Hepatocyte (in vitro differentiated cells): Measurements from ENCODE around the gene CRTC2. TPM values are rescaled to one million over a fixed set of nuclear protein-coding genes. Genes with fewer than 3 reads are reported as not detected.

Experiments
- DNase-seq: peaks from one replicate; pipeline ENCODE4 v3.0.0-alpha.2; 2016; ENCODE audit warnings: low spot score
- H2AFZ ChIP-seq: fragments of 200-600 bp; sonication (generic); 2 replicates; pipeline ENCODE4 v1.6.0; 2016; ENCODE audit warnings: antibody characterized with exemption, mild to moderate bottlenecking
- H3K27ac ChIP-seq: fragments of 200-600 bp; sonication (generic); 2 replicates; pipeline ENCODE4 v1.5.1; 2016; ENCODE audit warnings: mild to moderate bottlenecking
- H3K27me3 ChIP-seq: fragments of 200-600 bp; sonication (generic); 2 replicates; pipeline ENCODE4 v1.6.1; 2016
- H3K36me3 ChIP-seq: fragments of 200-600 bp; sonication (generic); replicated peaks from 2 replicates; pipeline ENCODE4 v1.5.1; 2016; ENCODE audit warnings: low read depth; ENCODE audit not compliant: insufficient read depth
- H3K4me1 ChIP-seq: fragments of 200-600 bp; sonication (generic); 2 replicates; pipeline ENCODE4 v1.5.1; 2016; ENCODE audit warnings: mild to moderate bottlenecking, moderate library complexity; ENCODE audit not compliant: insufficient read depth
- H3K4me2 ChIP-seq: fragments of 200-600 bp; sonication (generic); 2 replicates; pipeline ENCODE4 v1.6.0; 2016
- H3K4me3 ChIP-seq: fragments of 200-600 bp; sonication (generic); 2 replicates; pipeline ENCODE4 v1.5.1; 2016; ENCODE audit warnings: mild to moderate bottlenecking
- H3K79me2 ChIP-seq: fragments of 200-600 bp; sonication (generic); 2 replicates; pipeline ENCODE4 v1.6.0; 2017; ENCODE audit warnings: mild to moderate bottlenecking
- H3K9me2 ChIP-seq: fragments of 200-600 bp; sonication (generic); replicated peaks from 2 replicates; pipeline ENCODE4 v1.6.0; 2017; ENCODE audit warnings: mild to moderate bottlenecking; ENCODE audit not compliant: insufficient read depth
- H3K9me3 ChIP-seq: fragments of 200-600 bp; sonication (generic); 2 replicates; pipeline ENCODE4 v1.5.1; 2016; ENCODE audit warnings: low read depth, mild to moderate bottlenecking
- H4K20me1 ChIP-seq: fragments of 200-600 bp; sonication (generic); 2 replicates; pipeline ENCODE4 v1.6.0; 2016; ENCODE audit warnings: mild to moderate bottlenecking; ENCODE audit not compliant: insufficient read depth, poor library complexity, severe bottlenecking
- EZH2 ChIP-seq: fragments of 200-600 bp; sonication (generic); IDR thresholded peaks from 2 replicates; pipeline ENCODE4 v1.6.1; 2016; ENCODE audit warnings: antibody characterized with exemption, mild to moderate bottlenecking, borderline replicate concordance
- EZH2phosphoT487 ChIP-seq: fragments of 200-600 bp; sonication (generic); IDR thresholded peaks from one replicate; pipeline ENCODE4 v1.6.1; 2018; ENCODE audit warnings: antibody characterized with exemption, mild to moderate bottlenecking, low read depth, moderate library complexity; ENCODE audit not compliant: unreplicated experiment, severe bottlenecking
- WGBS: methylation state at CpG from one replicate; pipeline ENCODE4 v1.1.6; 2016; ENCODE audit warnings: low lambda C conversion rate; ENCODE audit errors: missing lambda C conversion rate; 5-methylcytosine and 5-hydroxymethylcytosine counted together
- polyA plus RNA-seq: library from polyadenylated mRNA; unstranded; fragments of >200 nt; fragmentation: Nextera tagmentation; extraction: Ambion mirVana; gene quantifications from 2 replicates; pipeline ENCODE4 v1.2.1, GENCODE V29; 2016
- total RNA-seq: library from RNA; depleted of rRNA; stranded (reverse); fragments of >200 nt; gene quantifications from 2 replicates; pipeline ENCODE4 v1.2.3, GENCODE V29; 2014
- TF ChIP-seq, protein P1 (sequence below): fragments of 200-600 bp; sonication (generic); IDR thresholded peaks from 2 replicates; pipeline ENCODE4 v1.5.1; 2016; ENCODE audit warnings: antibody characterized with exemption, mild to moderate bottlenecking; ENCODE audit not compliant: poor library complexity

CRTC2 gene
- total and polyA plus RNA-seq, 2 experiments from 2014 or later = 10.5 to 28.0 TPM

DNA sequence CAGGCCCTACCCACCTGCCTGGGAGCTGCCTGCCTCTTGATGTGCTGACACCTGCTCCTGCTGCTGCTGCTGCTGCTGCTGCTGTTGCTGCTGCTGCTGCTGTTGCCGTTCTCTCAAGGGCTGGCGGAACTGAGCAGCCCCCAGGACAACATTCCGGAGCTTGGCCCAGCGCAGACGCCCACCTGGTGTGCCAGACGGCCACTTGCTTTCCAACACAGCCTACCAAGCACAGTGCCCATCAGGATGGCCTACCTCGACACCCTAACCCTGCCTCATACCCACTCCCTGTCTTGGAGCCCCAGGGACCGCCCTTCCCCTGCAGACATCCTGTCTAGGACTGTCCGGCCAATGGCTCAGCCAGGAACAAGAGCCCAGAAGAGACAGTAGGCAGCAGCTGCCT, 23.7 kb downstream of the CRTC2 start:
- DNase-seq = no peak
- Histone ChIP-seq H3K4me1 (no peaks in the 10 kb centered on the region), H3K4me2 (no peak overlapping the region), H3K9me3 (no peaks in the 10 kb centered on the region), H3K79me2 (no peaks in the 10 kb centered on the region), H4K20me1 (no peaks in the 10 kb centered on the region), H3K27ac (no peak overlapping the region), H2AFZ (no peak overlapping the region), H3K4me3 (no peak overlapping the region), H3K36me3 (no peaks in the 10 kb centered on the region), H3K27me3 (no peaks in the 10 kb centered on the region), H3K9me2 (no peaks in the 10 kb centered on the region)
- WGBS = 96% methylated on average over 9 of the region's 9 CpGs
- TF ChIP-seq, protein P1, sequence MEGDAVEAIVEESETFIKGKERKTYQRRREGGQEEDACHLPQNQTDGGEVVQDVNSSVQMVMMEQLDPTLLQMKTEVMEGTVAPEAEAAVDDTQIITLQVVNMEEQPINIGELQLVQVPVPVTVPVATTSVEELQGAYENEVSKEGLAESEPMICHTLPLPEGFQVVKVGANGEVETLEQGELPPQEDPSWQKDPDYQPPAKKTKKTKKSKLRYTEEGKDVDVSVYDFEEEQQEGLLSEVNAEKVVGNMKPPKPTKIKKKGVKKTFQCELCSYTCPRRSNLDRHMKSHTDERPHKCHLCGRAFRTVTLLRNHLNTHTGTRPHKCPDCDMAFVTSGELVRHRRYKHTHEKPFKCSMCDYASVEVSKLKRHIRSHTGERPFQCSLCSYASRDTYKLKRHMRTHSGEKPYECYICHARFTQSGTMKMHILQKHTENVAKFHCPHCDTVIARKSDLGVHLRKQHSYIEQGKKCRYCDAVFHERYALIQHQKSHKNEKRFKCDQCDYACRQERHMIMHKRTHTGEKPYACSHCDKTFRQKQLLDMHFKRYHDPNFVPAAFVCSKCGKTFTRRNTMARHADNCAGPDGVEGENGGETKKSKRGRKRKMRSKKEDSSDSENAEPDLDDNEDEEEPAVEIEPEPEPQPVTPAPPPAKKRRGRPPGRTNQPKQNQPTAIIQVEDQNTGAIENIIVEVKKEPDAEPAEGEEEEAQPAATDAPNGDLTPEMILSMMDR = no peak
- TF ChIP-seq EZH2 = no peak
- no peak for TF ChIP-seq EZH2phosphoT487

DNA sequence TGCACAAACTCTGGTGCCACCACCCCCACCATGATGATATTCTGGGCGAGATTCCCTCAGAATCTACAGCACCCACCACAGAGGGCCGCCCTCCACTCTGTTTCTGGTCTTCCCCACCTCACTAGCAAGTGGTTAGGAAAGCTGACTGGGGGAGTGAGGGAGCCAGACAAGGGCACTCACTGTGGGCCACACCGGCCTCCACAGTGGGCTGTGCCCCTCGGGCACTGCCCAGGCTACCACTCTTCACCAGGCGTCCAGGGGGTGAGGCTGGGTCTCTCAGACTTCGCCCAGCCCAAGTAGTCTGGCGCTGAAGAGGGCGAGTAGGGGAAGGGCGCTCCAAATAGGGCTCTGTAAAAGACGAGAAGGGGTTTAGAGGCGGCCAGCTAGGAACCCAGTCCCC, 24.5 kb downstream of the CRTC2 start:
- Histone ChIP-seq H3K4me3 (no peak overlapping the region), H3K4me1 (no peaks in the 10 kb centered on the region), H4K20me1 (no peaks in the 10 kb centered on the region), H3K36me3 (no peaks in the 10 kb centered on the region), H2AFZ (no peak overlapping the region), H3K9me2 (no peaks in the 10 kb centered on the region), H3K27ac (no peak overlapping the region), H3K9me3 (no peaks in the 10 kb centered on the region), H3K79me2 (no peaks in the 10 kb centered on the region), H3K4me2 (no peak overlapping the region), H3K27me3 (no peaks in the 10 kb centered on the region)
- 96% methylated on average over 11 of the region's 11 CpGs for WGBS
- no peak for DNase-seq
- TF ChIP-seq EZH2 (no peak), EZH2phosphoT487 (no peak)
- TF ChIP-seq, protein P1 = no peak

DNA sequence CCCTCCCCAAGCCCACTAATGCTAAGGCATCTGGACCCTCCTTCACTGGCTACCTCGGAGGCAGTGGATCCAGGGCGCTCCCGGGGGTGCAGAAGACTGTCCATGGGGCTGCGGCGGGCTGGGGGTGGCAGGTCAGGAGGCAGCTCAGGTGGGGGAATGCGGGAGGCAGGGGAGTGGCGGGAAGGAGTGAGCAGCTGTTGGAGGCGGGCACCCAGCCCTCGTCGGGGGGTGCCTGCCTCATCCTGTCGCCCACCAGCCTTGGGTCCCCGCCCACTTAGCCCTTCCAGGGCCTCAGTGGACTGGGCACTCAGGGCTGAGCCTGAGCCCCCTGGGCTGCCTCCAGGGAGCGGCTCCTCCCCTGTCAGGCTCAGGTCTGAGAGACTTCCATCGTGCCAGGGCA, 25.0 kb downstream of the CRTC2 start:
- H3K27me3 ChIP-seq = no peaks in the 10 kb centered on the region
- no peaks in the 10 kb centered on the region for H3K36me3 ChIP-seq
- no peaks in the 10 kb centered on the region for H3K9me2 ChIP-seq
- DNase-seq = no peak
- 99% methylated on average over 9 of the region's 14 CpGs for WGBS
- H4K20me1 ChIP-seq = no peaks in the 10 kb centered on the region
- H3K9me3 ChIP-seq = no peaks in the 10 kb centered on the region
- no peak overlapping the region for H2AFZ ChIP-seq
- TF ChIP-seq, protein P1 = no peak
- no peak for TF ChIP-seq EZH2
- no peak for TF ChIP-seq EZH2phosphoT487
- H3K79me2 ChIP-seq = no peaks in the 10 kb centered on the region
- no peak overlapping the region for H3K4me3 ChIP-seq
- no peaks in the 10 kb centered on the region for H3K4me1 ChIP-seq
- no peak overlapping the region for H3K4me2 ChIP-seq
- H3K27ac ChIP-seq = no peak overlapping the region
